Thoracic aorta (tissue), 2 donors: ENCODE data around the gene KRT84. TPM values are rescaled to one million over a fixed set of nuclear protein-coding genes. Genes with fewer than 3 reads are reported as not detected.
A peak's percentile ranks its signal among the peaks of the same experiment; 100 is the strongest.

Experiments
- ATAC-seq: fragments of 150-250 bp; one replicate; pipeline ENCODE4 v1.8.0; 2017; ENCODE audit warnings: low read depth; ENCODE audit not compliant: insufficient number of reproducible peaks, low FRiP score
- DNase-seq: peaks from one replicate; pipeline ENCODE4 v3.0.0-alpha.2; 2020; ENCODE audit warnings: low spot score
- H3K27ac ChIP-seq, 2 donors: fragments of 200-600 bp; sonication (generic); 1 replicate in 1 of 2; 2 replicates in 1 of 2; pipeline ENCODE4 v1.5.1; 2016; ENCODE audit warnings: mild to moderate bottlenecking in 2 of 2, moderate library complexity in 2 of 2
- H3K27me3 ChIP-seq: fragments of 200-600 bp; sonication (generic); replicated peaks from 2 replicates; pipeline ENCODE4 v1.6.0; 2016; ENCODE audit warnings: mild to moderate bottlenecking; ENCODE audit not compliant: insufficient read depth
- H3K36me3 ChIP-seq: fragments of 200-600 bp; sonication (generic); one replicate; pipeline ENCODE4 v1.5.1; 2016
- H3K4me1 ChIP-seq, 2 donors: fragments of 200-600 bp; sonication (generic); 1 replicate in 1 of 2; 2 replicates in 1 of 2; pipeline versions ENCODE4 v1.5.1 to v1.6.0; 2016; ENCODE audit warnings: low read depth in 2 of 2, mild to moderate bottlenecking in 1 of 2; ENCODE audit not compliant: control insufficient read depth in 1 of 2
- H3K4me3 ChIP-seq: fragments of 200-600 bp; sonication (generic); 2 replicates; pipeline ENCODE4 v1.5.1; 2016; ENCODE audit warnings: mild to moderate bottlenecking
- H3K9me3 ChIP-seq: fragments of 200-600 bp; sonication (generic); 2 replicates; pipeline ENCODE4 v1.5.1; 2016
- total RNA-seq, 2 donors: library from RNA; depleted of rRNA; stranded (reverse); fragments of >200 nt; gene quantifications; one replicate each; pipeline versions ENCODE4 v1.1.0 to v1.2.3, GENCODE V29; 2016
- TF ChIP-seq, protein P1 (sequence below): fragments of 200-600 bp; sonication (generic); IDR thresholded peaks from one replicate; pipeline ENCODE4 v1.5.1; 2019; ENCODE audit warnings: antibody characterized with exemption

KRT84 gene
- total RNA-seq, 2 donors from 2014 or later = not detected

GRCh38 chr12:52380271-52380694 is 5.2 kb downstream of the KRT84 start:
- Histone ChIP-seq H3K9me3 (no peaks in the 10 kb centered on the region), H3K4me1 (no peaks in the 10 kb centered on the region), H3K27ac (no peak overlapping the region), H3K36me3 (no peaks in the 10 kb centered on the region), H3K4me3 (no peak overlapping the region), H3K27me3 (no peaks in the 10 kb centered on the region)
- TF ChIP-seq, protein P1, sequence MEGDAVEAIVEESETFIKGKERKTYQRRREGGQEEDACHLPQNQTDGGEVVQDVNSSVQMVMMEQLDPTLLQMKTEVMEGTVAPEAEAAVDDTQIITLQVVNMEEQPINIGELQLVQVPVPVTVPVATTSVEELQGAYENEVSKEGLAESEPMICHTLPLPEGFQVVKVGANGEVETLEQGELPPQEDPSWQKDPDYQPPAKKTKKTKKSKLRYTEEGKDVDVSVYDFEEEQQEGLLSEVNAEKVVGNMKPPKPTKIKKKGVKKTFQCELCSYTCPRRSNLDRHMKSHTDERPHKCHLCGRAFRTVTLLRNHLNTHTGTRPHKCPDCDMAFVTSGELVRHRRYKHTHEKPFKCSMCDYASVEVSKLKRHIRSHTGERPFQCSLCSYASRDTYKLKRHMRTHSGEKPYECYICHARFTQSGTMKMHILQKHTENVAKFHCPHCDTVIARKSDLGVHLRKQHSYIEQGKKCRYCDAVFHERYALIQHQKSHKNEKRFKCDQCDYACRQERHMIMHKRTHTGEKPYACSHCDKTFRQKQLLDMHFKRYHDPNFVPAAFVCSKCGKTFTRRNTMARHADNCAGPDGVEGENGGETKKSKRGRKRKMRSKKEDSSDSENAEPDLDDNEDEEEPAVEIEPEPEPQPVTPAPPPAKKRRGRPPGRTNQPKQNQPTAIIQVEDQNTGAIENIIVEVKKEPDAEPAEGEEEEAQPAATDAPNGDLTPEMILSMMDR = no peak
- ATAC-seq (no peak), DNase-seq (no peak)

- H3K27me3 ChIP-seq = no peaks in the 10 kb centered on the region
- H3K9me3 ChIP-seq = no peaks in the 10 kb centered on the region
- H3K27ac ChIP-seq = no peak overlapping the region
- H3K36me3 ChIP-seq = no peaks in the 10 kb centered on the region
- DNase-seq (no peak), ATAC-seq (no peak)
- TF ChIP-seq, protein P1 = no peak
- no peak overlapping the region for H3K4me3 ChIP-seq
- no peaks in the 10 kb centered on the region for H3K4me1 ChIP-seq
Measured at GRCh38 chr12:52379536-52379935, 5.9 kb downstream of the KRT84 start.

DNA sequence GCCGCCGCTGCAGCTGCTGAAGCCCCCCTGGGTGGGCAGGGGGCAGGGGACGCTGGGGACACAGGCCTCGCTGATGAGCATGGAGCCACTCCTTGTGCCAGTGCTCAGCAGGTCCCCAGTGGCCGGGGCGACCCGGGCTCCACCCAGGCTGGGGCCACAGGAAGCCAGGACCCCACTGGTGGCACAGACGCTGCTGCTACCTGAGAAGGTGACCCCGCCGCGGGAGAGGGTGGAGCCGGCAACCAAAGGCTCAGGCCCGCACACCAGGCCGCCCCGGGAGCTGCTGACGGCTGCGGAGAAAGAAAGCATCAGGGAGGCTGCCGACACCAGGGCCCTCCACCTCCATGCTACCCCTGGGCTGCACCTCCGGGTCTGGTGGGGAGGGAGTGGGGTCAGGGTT is 7.4 kb downstream of the KRT84 start:
- ATAC-seq = no peak
- Histone ChIP-seq H3K9me3 (no peaks in the 10 kb centered on the region), H3K27ac (no peak overlapping the region), H3K27me3 (no peaks in the 10 kb centered on the region), H3K4me1 (no peaks in the 10 kb centered on the region), H3K4me3 (no peak overlapping the region), H3K36me3 (no peaks in the 10 kb centered on the region)
- TF ChIP-seq, protein P1 = no peak
- DNase-seq = no peak

- H3K36me3 ChIP-seq = no peaks in the 10 kb centered on the region
- TF ChIP-seq, protein P1 = no peak
- H3K9me3 ChIP-seq = no peaks in the 10 kb centered on the region
- ATAC-seq (no peak), DNase-seq (no peak)
- H3K27me3 ChIP-seq = no peaks in the 10 kb centered on the region
- no peak overlapping the region for H3K4me3 ChIP-seq
- no peaks in the 10 kb centered on the region for H3K4me1 ChIP-seq
- no peak overlapping the region for H3K27ac ChIP-seq
Measured at GRCh38 chr12:52377266-52377665, 8.2 kb downstream of the KRT84 start.

- H3K4me1 ChIP-seq = peaks cover 10 to 16% of the 10 kb centered on the region in 2 donors
- H3K36me3 ChIP-seq = no peaks in the 10 kb centered on the region
- TF ChIP-seq, protein P1 = peak; percentile 72
- no peaks in the 10 kb centered on the region for H3K27me3 ChIP-seq
- ATAC-seq (peak; percentile 67), DNase-seq (no peak)
- peak overlapping the region in 1 of 2 donors; percentile 42 for H3K27ac ChIP-seq
- no peak overlapping the region for H3K4me3 ChIP-seq
- no peaks in the 10 kb centered on the region for H3K9me3 ChIP-seq
Measured at GRCh38 chr12:52372216-52373154, 13.0 kb downstream of the KRT84 start.
